Measurements from ENCODE around the gene C20orf96.
"Not testable (repeated sequence)": the region's sequence is repeated elsewhere in the genome, so short reads cannot be mapped to it uniquely, and the experiment has no call there.

Gene C20orf96

GRCh38 chr20:226958-227357 is 63.6 kb downstream of the C20orf96 start, which contains the start of gene DEFB129:
Gene DEFB129, plus strand, starts transcription at chr20:227258. Its CDS starts 31 bp downstream, at chr20:227289.
- DNase-seq = no peak

- DNase-seq = not testable (repeated sequence)
Measured at GRCh38 chr20:225879-226278, 64.7 kb downstream of the C20orf96 start.

GRCh38 chr20:221258-221830 is 69.2 kb downstream of the C20orf96 start:
- DNase-seq = no peak
